PC-3 (cell line): ENCODE results near the gene CCDC88B. TPM values are rescaled to one million over a fixed set of nuclear protein-coding genes. Genes with fewer than 3 reads are reported as not detected.

Experiments
- ATAC-seq: fragments of 200-7000 bp; cut with Tn5 transposase; 2 replicates; pipeline ENCODE4 v1.9.1; 2020; ENCODE audit warnings: mild to moderate bottlenecking, moderate library complexity
- BruUV-seq: library from RNA; stranded (reverse); fragments of 400-500 nt; replicated peaks from 2 replicates; lab custom pipeline; 2021; lab: Mats Ljungman, UMichigan
- CTCF ChIA-PET: fragments of 300-600 bp; sonication (Branson Sonifier 250); formaldehyde crosslinking; loops from one replicate; lab custom pipeline; 2022; ENCODE audit warnings: antibody characterized with exemption; lab: Charles Lee
- POLR2A ChIA-PET: fragments of 300-600 bp; sonication (Branson Sonifier 250); formaldehyde crosslinking; loops from one replicate; lab custom pipeline; 2022; ENCODE audit warnings: antibody characterized with exemption; ENCODE audit not compliant: unreplicated experiment; lab: Charles Lee
- DNase-seq: peaks from one replicate; pipeline ENCODE4 v3.0.0-alpha.2; 2015
- H2AFZ ChIP-seq: fragments of 300-600 bp; sonication (generic); 2 replicates; pipeline ENCODE4 v1.6.0; 2016; ENCODE audit warnings: antibody characterized with exemption, low read length
- H3F3A ChIP-seq: fragments of 300-600 bp; sonication (generic); one replicate; pipeline ENCODE4 v1.6.0; 2017; ENCODE audit warnings: antibody characterized with exemption, low read length, control low read depth, mild to moderate bottlenecking; ENCODE audit not compliant: unreplicated experiment
- H3K27ac ChIP-seq: fragments of 300-600 bp; sonication (generic); 2 replicates; pipeline ENCODE4 v1.5.1; 2016; ENCODE audit warnings: mild to moderate bottlenecking, low read length
- H3K27me3 ChIP-seq: fragments of 300-600 bp; sonication (generic); 2 replicates; pipeline ENCODE4 v1.6.1; 2016; ENCODE audit warnings: low read length, mixed read lengths
- H3K36me3 ChIP-seq: fragments of 300-600 bp; sonication (generic); 2 replicates; pipeline ENCODE4 v1.6.1; 2016; ENCODE audit warnings: low read depth, mixed run types, low read length, mixed read lengths
- H3K4me1 ChIP-seq: fragments of 300-600 bp; sonication (generic); 2 replicates; pipeline ENCODE4 v1.5.1; 2016; ENCODE audit warnings: low read length; ENCODE audit not compliant: insufficient read depth
- H3K4me2 ChIP-seq: fragments of 300-600 bp; sonication (generic); 2 replicates; pipeline ENCODE4 v1.6.0; 2016; ENCODE audit warnings: low read length
- H3K4me3 ChIP-seq: fragments of 300-600 bp; sonication (generic); 2 replicates; pipeline ENCODE4 v1.5.1; 2016; ENCODE audit warnings: mild to moderate bottlenecking, low read length, mixed read lengths
- H3K79me2 ChIP-seq: fragments of 300-600 bp; sonication (generic); 2 replicates; pipeline ENCODE4 v1.6.1; 2017; ENCODE audit warnings: low read length, mixed read lengths
- H3K9ac ChIP-seq: fragments of 300-600 bp; sonication (generic); 2 replicates; pipeline ENCODE4 v1.6.0; 2016; ENCODE audit warnings: mild to moderate bottlenecking, low read length
- H3K9me2 ChIP-seq: fragments of 300-600 bp; sonication (generic); replicated peaks from 2 replicates; pipeline ENCODE4 v1.6.1; 2016; ENCODE audit warnings: mixed run types, low read length, mixed read lengths
- H3K9me3 ChIP-seq: fragments of 300-600 bp; sonication (generic); 2 replicates; pipeline ENCODE4 v1.6.1; 2016; ENCODE audit warnings: low read length, mixed read lengths
- H4K20me1 ChIP-seq: fragments of 300-600 bp; sonication (generic); 2 replicates; pipeline ENCODE4 v1.6.1; 2016; ENCODE audit warnings: low read length, mixed read lengths
- CTCF ChIP-seq: fragments of 300-600 bp; sonication (generic); conservative IDR thresholded peaks from 2 replicates; pipeline ENCODE4 v1.5.1; 2017; ENCODE audit warnings: antibody characterized with exemption, low read depth, mild to moderate bottlenecking, low read length
- EZH2 ChIP-seq: fragments of 300-600 bp; sonication (generic); IDR thresholded peaks from one replicate; pipeline ENCODE4 v1.6.1; 2017; ENCODE audit warnings: antibody characterized with exemption, mild to moderate bottlenecking, low read length; ENCODE audit not compliant: unreplicated experiment
- EZH2phosphoT487 ChIP-seq: fragments of 300-600 bp; sonication (generic); IDR thresholded peaks from 2 replicates; pipeline ENCODE4 v1.6.1; 2018; ENCODE audit warnings: mild to moderate bottlenecking, antibody characterized with exemption, low read length, borderline replicate concordance
- intact Hi-C: fragments of 100-400 bp; cut with micrococcal nuclease; formaldehyde crosslinking; loops from 2 replicates; pipeline ENCODE4 v1.9.0; 2023
- total RNA-seq: library from RNA; depleted of rRNA; stranded (reverse); fragments of >200 nt; gene quantifications from 2 replicates; pipeline ENCODE4 v1.2.3, GENCODE V29; 2014

CCDC88B gene
- total RNA-seq, 1 experiment from 2014 or later: 21.0 TPM

GRCh38 chr11:64373598-64373974 lies 33.6 kb downstream of the CCDC88B start:
- Histone ChIP-seq H3K36me3 (peaks cover 15% of the 10 kb centered on the region), H4K20me1 (no peaks in the 10 kb centered on the region), H3K9me2 (no peaks in the 10 kb centered on the region), H3F3A (no peaks in the 10 kb centered on the region), H3K4me3 (no peak overlapping the region), H2AFZ (no peak overlapping the region), H3K27me3 (no peaks in the 10 kb centered on the region), H3K9ac (no peak overlapping the region), H3K4me1 (peaks cover 4% of the 10 kb centered on the region; the same call in 1 of the 2 replicates), H3K9me3 (no peaks in the 10 kb centered on the region), H3K27ac (no peak overlapping the region), H3K79me2 (no peaks in the 10 kb centered on the region), H3K4me2 (no peak overlapping the region)
- ATAC-seq: no peak; the same call in 1 of the 2 replicates
- no TSS peak for BruUV-seq
- TF ChIP-seq EZH2phosphoT487 (no peak), EZH2 (no peak), CTCF (no peak)
- POLR2A ChIA-PET: no interaction called here
- CTCF ChIA-PET: interaction anchor here (1.1 kb wide), 1 partner anchor 42 kb away, joined by 3 read pairs; no protein-coding TSS in a partner anchor
- intact Hi-C loops: no loop called here
- no peak for DNase-seq

DNA sequence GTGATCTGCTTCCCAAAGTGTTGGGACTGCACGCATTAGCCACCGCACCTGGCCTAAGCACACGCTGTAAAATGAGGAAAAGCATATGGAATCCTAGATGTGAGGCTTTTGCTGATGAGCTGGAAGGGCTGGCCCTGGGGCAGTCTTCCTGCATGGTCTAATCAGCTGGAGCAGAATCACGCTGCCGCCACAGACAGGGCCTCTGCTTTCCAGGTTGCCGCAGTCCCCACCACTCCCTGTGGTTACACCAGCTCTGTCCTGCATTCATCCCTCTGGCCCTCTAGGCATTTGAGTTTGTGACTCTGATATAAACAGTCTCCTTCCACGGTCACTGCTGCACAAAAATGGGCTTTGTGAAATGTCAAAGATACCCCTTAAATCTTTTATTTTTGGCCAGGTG lies 36.1 kb downstream of the CCDC88B start:
- Histone ChIP-seq H3K4me1 (peaks cover 5% of the 10 kb centered on the region; the same call in 1 of the 2 replicates), H3K27ac (no peak overlapping the region), H3K4me2 (no peak overlapping the region), H2AFZ (no peak overlapping the region), H3K9me3 (no peaks in the 10 kb centered on the region), H4K20me1 (no peaks in the 10 kb centered on the region), H3K27me3 (no peaks in the 10 kb centered on the region), H3K9me2 (no peaks in the 10 kb centered on the region), H3K79me2 (no peaks in the 10 kb centered on the region), H3K4me3 (no peak overlapping the region), H3K36me3 (no peaks in the 10 kb centered on the region), H3K9ac (no peak overlapping the region), H3F3A (no peaks in the 10 kb centered on the region)
- TF ChIP-seq EZH2phosphoT487: no peak
- TF ChIP-seq EZH2: no peak
- no peak for TF ChIP-seq CTCF
- intact Hi-C loops: no loop called here
- no TSS peak for BruUV-seq
- CTCF ChIA-PET: no interaction called here
- ATAC-seq (no peak), DNase-seq (no peak)
- POLR2A ChIA-PET: no interaction called here

DNA sequence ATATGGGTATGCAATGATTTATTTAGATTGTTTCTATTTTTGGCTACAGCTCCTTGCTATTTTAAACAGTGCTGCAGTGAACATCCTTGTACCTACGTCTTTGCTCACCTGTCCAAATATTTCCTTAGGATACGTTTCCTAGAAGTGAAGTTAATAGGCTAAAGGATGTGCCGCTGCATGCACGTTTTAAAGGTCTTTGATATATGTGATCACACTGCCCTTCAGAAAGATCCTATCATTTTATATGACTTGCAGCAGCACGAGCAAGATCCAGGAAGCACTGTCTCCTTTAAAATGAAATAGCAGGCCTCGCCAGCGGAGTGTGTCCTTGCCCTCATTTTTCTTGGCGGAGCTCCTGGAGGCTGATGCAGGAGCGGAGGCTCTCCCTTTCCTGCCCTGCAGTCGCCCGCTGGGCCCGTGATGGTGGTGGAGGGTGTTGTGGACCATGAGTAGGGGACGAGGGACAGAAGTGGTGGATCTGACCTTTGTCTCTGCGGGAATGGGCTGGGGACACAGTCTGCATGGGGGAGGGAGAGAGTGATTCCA lies 38.4 kb downstream of the CCDC88B start:
- POLR2A ChIA-PET: no interaction called here
- no peaks in the 10 kb centered on the region for H3K9me3 ChIP-seq
- H3K4me3 ChIP-seq: no peak overlapping the region
- DNase-seq (peak; percentile 41), ATAC-seq (peak; percentile 76)
- no peaks in the 10 kb centered on the region for H3K9me2 ChIP-seq
- peak overlapping the region; percentile 41 for H3K4me2 ChIP-seq
- no peak overlapping the region for H3K9ac ChIP-seq
- intact Hi-C loops: no loop called here
- CTCF ChIA-PET: interaction anchor here (0.9 kb wide), 1 partner anchor 23 kb away, joined by 3 read pairs; no protein-coding TSS in a partner anchor
- no peak overlapping the region for H3K27ac ChIP-seq
- H2AFZ ChIP-seq: peak overlapping the region; percentile 52
- peaks cover 5% of the 10 kb centered on the region; the same call in 1 of the 2 replicates for H3K4me1 ChIP-seq
- H3K27me3 ChIP-seq: no peaks in the 10 kb centered on the region
- H4K20me1 ChIP-seq: no peaks in the 10 kb centered on the region
- no TSS peak for BruUV-seq
- TF ChIP-seq CTCF (no peak), EZH2 (no peak), EZH2phosphoT487 (no peak)
- H3F3A ChIP-seq: no peaks in the 10 kb centered on the region
- H3K36me3 ChIP-seq: no peaks in the 10 kb centered on the region
- no peaks in the 10 kb centered on the region for H3K79me2 ChIP-seq
